OCI-LY7 (cell line): ENCODE measurements around the gene RHOBTB3.

Source experiments
- CTCF ChIP-seq: fragments of 200-600 bp; sonication (generic); conservative IDR thresholded peaks from 2 replicates; pipeline ENCODE4 v1.5.1; 2014; ENCODE audit warnings: mild to moderate bottlenecking, antibody characterized with exemption, low read length, moderate library complexity, mixed read lengths
- EZH2phosphoT487 ChIP-seq: fragments of 200-600 bp; sonication (generic); IDR thresholded peaks from 2 replicates; pipeline ENCODE4 v1.6.1; 2018; ENCODE audit warnings: low read depth, borderline replicate concordance, mild to moderate bottlenecking, mixed run types, antibody characterized with exemption, low read length, moderate library complexity, mixed read lengths

GRCh38 chr5:95818181-95819147, 87.3 kb downstream of the RHOBTB3 start:
- TF ChIP-seq CTCF (no peak), EZH2phosphoT487 (no peak)
